ENCODE results near the gene MRRF.
A peak's percentile ranks its signal among the peaks of the same experiment; 100 is the strongest.

MRRF gene

GRCh38 chr9:122228568-122229484 lies 35.9 kb upstream of the MRRF start, which contains the start of gene LHX6:
Gene LHX6 (minus strand): TSS chr9:122228957. CDS start chr9:122228740, 217 bp downstream.
- DNase-seq (ENCODE audit: low spot score): peak; percentile 72

GRCh38 chr9:122229485-122229837 lies 35.2 kb upstream of the MRRF start:
- DNase-seq (ENCODE audit: low spot score): no peak

- DNase-seq (ENCODE audit: low spot score): no peak
These were observed 31.8 kb upstream of the MRRF start for GRCh38 chr9:122232796-122233306.

GRCh38 chr9:122234022-122234748 lies 30.5 kb upstream of the MRRF start:
- DNase-seq (ENCODE audit: low spot score): no peak

- DNase-seq (ENCODE audit: low spot score): no peak
These were observed 28.0 kb upstream of the MRRF start for GRCh38 chr9:122236681-122237080.

GRCh38 chr9:122239722-122240121 lies 25.0 kb upstream of the MRRF start:
- no peak for DNase-seq (ENCODE audit: low spot score)

GRCh38 chr9:122244349-122244748 lies 20.3 kb upstream of the MRRF start:
- DNase-seq (ENCODE audit: low spot score): no peak

- DNase-seq (ENCODE audit: low spot score): no peak
These were observed 18.0 kb upstream of the MRRF start for GRCh38 chr9:122246666-122247065.

GRCh38 chr9:122248448-122248865 lies 16.2 kb upstream of the MRRF start:
- DNase-seq (ENCODE audit: low spot score): no peak

- no peak for DNase-seq (ENCODE audit: low spot score)
These were observed 13.3 kb upstream of the MRRF start for GRCh38 chr9:122251351-122251750.

GRCh38 chr9:122252796-122253195 lies 11.9 kb upstream of the MRRF start:
- no peak for DNase-seq (ENCODE audit: low spot score)

- DNase-seq (ENCODE audit: low spot score): no peak
These were observed 9.9 kb upstream of the MRRF start for GRCh38 chr9:122254761-122255160.

GRCh38 chr9:122256206-122256605 lies 8.5 kb upstream of the MRRF start:
- DNase-seq (ENCODE audit: low spot score): no peak

- no peak for DNase-seq (ENCODE audit: low spot score)
These were observed 5.7 kb upstream of the MRRF start for GRCh38 chr9:122258886-122259415.

- no peak for DNase-seq (ENCODE audit: low spot score)
These were observed 3.2 kb upstream of the MRRF start for GRCh38 chr9:122261469-122261881.

GRCh38 chr9:122262073-122262472 lies 2.6 kb upstream of the MRRF start:
- no peak for DNase-seq (ENCODE audit: low spot score)

GRCh38 chr9:122263699-122264349 lies 858 bp upstream of the MRRF start:
- no peak for DNase-seq (ENCODE audit: low spot score)

- DNase-seq (ENCODE audit: low spot score): no peak
These were observed 650 bp downstream of the MRRF start for GRCh38 chr9:122265149-122265915.

GRCh38 chr9:122268041-122268814 lies 3.5 kb downstream of the MRRF start:
- no peak for DNase-seq (ENCODE audit: low spot score)

- no peak for DNase-seq (ENCODE audit: low spot score)
These were observed 9.4 kb downstream of the MRRF start for GRCh38 chr9:122274055-122274454.

- no peak for DNase-seq (ENCODE audit: low spot score)
These were observed 11.4 kb downstream of the MRRF start for GRCh38 chr9:122276096-122276495.
